ENCODE data around the gene EIF4E.

Gene EIF4E

GRCh38 chr4:98963538-98964433 lies 34.9 kb upstream of the EIF4E start:
- no peak overlapping the region for H3K4me3 ChIP-seq (ENCODE audit: low read length)
- no peak for TF ChIP-seq CTCF (conservative IDR thresholded peaks at IDR 0.05; ENCODE audit: low read length)
- no peak for DNase-seq (ENCODE audit: low read depth)

- DNase-seq (ENCODE audit: low read depth), result no peak
- no peak for TF ChIP-seq CTCF (conservative IDR thresholded peaks at IDR 0.05; ENCODE audit: low read length)
- H3K4me3 ChIP-seq (ENCODE audit: low read length), result no peak overlapping the region
These were observed 32.8 kb upstream of the EIF4E start for GRCh38 chr4:98961770-98962169.

- no peak for DNase-seq (ENCODE audit: low read depth)
- H3K4me3 ChIP-seq (ENCODE audit: low read length), result no peak overlapping the region
- TF ChIP-seq CTCF (conservative IDR thresholded peaks at IDR 0.05; ENCODE audit: low read length), result no peak
These were observed 30.5 kb upstream of the EIF4E start for GRCh38 chr4:98959411-98959810.

GRCh38 chr4:98958065-98958464 lies 29.1 kb upstream of the EIF4E start:
- DNase-seq (ENCODE audit: low read depth), result no peak
- no peak overlapping the region for H3K4me3 ChIP-seq (ENCODE audit: low read length)
- TF ChIP-seq CTCF (conservative IDR thresholded peaks at IDR 0.05; ENCODE audit: low read length), result no peak

- TF ChIP-seq CTCF (conservative IDR thresholded peaks at IDR 0.05; ENCODE audit: low read length), result no peak
- no peak overlapping the region for H3K4me3 ChIP-seq (ENCODE audit: low read length)
- DNase-seq (ENCODE audit: low read depth), result no peak
These were observed 26.3 kb upstream of the EIF4E start for GRCh38 chr4:98955229-98955628.

GRCh38 chr4:98951710-98952109 lies 22.8 kb upstream of the EIF4E start:
- no peak for TF ChIP-seq CTCF (conservative IDR thresholded peaks at IDR 0.05; ENCODE audit: low read length)
- no peak for DNase-seq (ENCODE audit: low read depth)
- no peak overlapping the region for H3K4me3 ChIP-seq (ENCODE audit: low read length)

GRCh38 chr4:98950925-98951324 lies 22.0 kb upstream of the EIF4E start:
- H3K4me3 ChIP-seq (ENCODE audit: low read length), result no peak overlapping the region
- TF ChIP-seq CTCF (conservative IDR thresholded peaks at IDR 0.05; ENCODE audit: low read length), result no peak
- DNase-seq (ENCODE audit: low read depth), result no peak

Data from AG10803 (cell line).